H9 (cell line): ENCODE data around the gene NF1. TPM values are rescaled to one million over a fixed set of nuclear protein-coding genes. Genes with fewer than 3 reads are reported as not detected.

Source experiments
- DNase-seq: peaks from one replicate; pipeline ENCODE4 v3.0.0-alpha.2; 2017
- H2AFZ ChIP-seq: one replicate; pipeline ENCODE4 v1.6.1; 2013; ENCODE audit warnings: mild to moderate bottlenecking, low read length, control low read depth, moderate library complexity
- H2AK5ac ChIP-seq: 2 replicates; pipeline ENCODE4 v1.6.1; 2013; ENCODE audit warnings: low read length, control low read depth, mixed read lengths; ENCODE audit not compliant: insufficient read length
- H2BK120ac ChIP-seq: one replicate; pipeline ENCODE4 v1.6.1; 2013; ENCODE audit warnings: low read depth, mild to moderate bottlenecking, low read length, control low read depth, inconsistent platforms; ENCODE audit not compliant: poor library complexity, severe bottlenecking
- H2BK12ac ChIP-seq: 2 replicates; pipeline ENCODE4 v1.6.1; 2013; ENCODE audit warnings: low read length, control low read depth, mixed read lengths, low read depth; ENCODE audit not compliant: insufficient read length
- H2BK15ac ChIP-seq: 2 replicates; pipeline ENCODE4 v1.6.1; 2013; ENCODE audit warnings: low read depth, low read length, control low read depth
- H2BK20ac ChIP-seq: one replicate; pipeline ENCODE4 v1.6.1; 2013; ENCODE audit warnings: low read depth, mild to moderate bottlenecking, low read length, control low read depth, inconsistent platforms; ENCODE audit not compliant: poor library complexity, severe bottlenecking
- H2BK5ac ChIP-seq: 2 replicates; pipeline ENCODE4 v1.6.1; 2013; ENCODE audit warnings: low read length, control low read depth, mixed read lengths; ENCODE audit not compliant: insufficient read length
- H3K14ac ChIP-seq: 2 replicates; pipeline ENCODE4 v1.6.1; 2013; ENCODE audit warnings: low read length, control low read depth; ENCODE audit not compliant: insufficient read depth
- H3K18ac ChIP-seq: 2 replicates; pipeline ENCODE4 v1.6.1; 2013; ENCODE audit warnings: low read depth, mild to moderate bottlenecking, mixed read lengths, low read length, control low read depth; ENCODE audit not compliant: insufficient read length
- H3K23ac ChIP-seq: 2 replicates; pipeline ENCODE4 v1.6.1; 2013; ENCODE audit warnings: low read length, control low read depth, mixed read lengths, low read depth; ENCODE audit not compliant: insufficient read length
- H3K23me2 ChIP-seq: 2 replicates; pipeline ENCODE4 v1.6.1; 2013; ENCODE audit warnings: low read depth, mild to moderate bottlenecking, mixed read lengths, low read length, control low read depth; ENCODE audit not compliant: insufficient read length, poor library complexity, severe bottlenecking
- H3K27ac ChIP-seq: 2 replicates; pipeline ENCODE4 v1.5.1; 2013; ENCODE audit warnings: low read length, control low read depth, mixed read lengths, low read depth; ENCODE audit not compliant: insufficient read length
- H3K27me3 ChIP-seq: 2 replicates; pipeline ENCODE4 v1.6.1; 2013; ENCODE audit warnings: low read length, control low read depth, inconsistent platforms; ENCODE audit not compliant: insufficient read depth
- H3K4ac ChIP-seq: 2 replicates; pipeline ENCODE4 v1.6.1; 2013; ENCODE audit warnings: low read depth, mild to moderate bottlenecking, control low read depth, inconsistent platforms, low read length, moderate library complexity
- H3K4me1 ChIP-seq: 2 replicates; pipeline ENCODE4 v1.6.1; 2013; ENCODE audit warnings: low read length, control low read depth, inconsistent platforms; ENCODE audit not compliant: insufficient read depth
- H3K4me2 ChIP-seq: 2 replicates; pipeline ENCODE4 v1.6.1; 2013; ENCODE audit warnings: low read length, control low read depth, mixed read lengths; ENCODE audit not compliant: insufficient read length, insufficient read depth
- H3K56ac ChIP-seq: 2 replicates; pipeline ENCODE4 v1.6.1; 2013; ENCODE audit warnings: low read depth, mild to moderate bottlenecking, mixed read lengths, low read length, control low read depth; ENCODE audit not compliant: insufficient read length
- H3K79me1 ChIP-seq: 2 replicates; pipeline ENCODE4 v1.6.1; 2013; ENCODE audit warnings: low read depth, mild to moderate bottlenecking, moderate library complexity, low read length, control low read depth, inconsistent platforms; ENCODE audit not compliant: insufficient read depth, poor library complexity, severe bottlenecking
- H3K79me2 ChIP-seq: 2 replicates; pipeline ENCODE4 v1.6.1; 2013; ENCODE audit warnings: low read length, control low read depth, inconsistent platforms; ENCODE audit not compliant: insufficient read depth
- H3K9ac ChIP-seq: 2 replicates; pipeline ENCODE4 v1.6.1; 2013; ENCODE audit warnings: low read length, control low read depth, mixed read lengths; ENCODE audit not compliant: insufficient read length; ENCODE audit errors: extremely low read depth
- H3K9me3 ChIP-seq: one replicate; pipeline ENCODE4 v1.6.1; 2013; ENCODE audit warnings: low read depth, low read length, inconsistent platforms; ENCODE audit not compliant: control insufficient read depth
- H3T11ph ChIP-seq: one replicate; pipeline ENCODE4 v1.6.1; 2013; ENCODE audit warnings: mild to moderate bottlenecking, low read length, control low read depth, inconsistent platforms
- H4K20me1 ChIP-seq: one replicate; pipeline ENCODE4 v1.6.1; 2013; ENCODE audit not compliant: control insufficient read depth, insufficient read length, insufficient read depth
- H4K5ac ChIP-seq: 2 replicates; pipeline ENCODE4 v1.6.1; 2013; ENCODE audit warnings: low read depth, mild to moderate bottlenecking, mixed read lengths, low read length, control low read depth; ENCODE audit not compliant: insufficient read length
- H4K8ac ChIP-seq: replicated peaks from 2 replicates; pipeline ENCODE4 v1.6.1; 2013; ENCODE audit warnings: low read length, control low read depth, mixed read lengths, low read depth; ENCODE audit not compliant: insufficient read length
- H4K91ac ChIP-seq: 2 replicates; pipeline ENCODE4 v1.6.1; 2013; ENCODE audit warnings: low read depth, mild to moderate bottlenecking, moderate library complexity, mixed read lengths, low read length, control low read depth; ENCODE audit not compliant: insufficient read length
- H3K27ac Mint-ChIP-seq, 3 experiments: 2 replicates in 2 of 3; 3 replicates in 1 of 3; pipeline ENCODE4 v1.8.0; 2020 to 2021; ENCODE audit warnings: mixed read lengths in 3 of 3, mild to moderate bottlenecking in 1 of 3, moderate library complexity in 1 of 3
- H3K27me3 Mint-ChIP-seq: 2 replicates; pipeline ENCODE4 v1.8.0; 2021; ENCODE audit warnings: low read depth, mild to moderate bottlenecking, moderate library complexity, mixed read lengths
- H3K36me3 Mint-ChIP-seq, 3 experiments: 2 replicates in 2 of 3; 3 replicates in 1 of 3; pipeline ENCODE4 v1.8.0; 2020 to 2021; ENCODE audit warnings: low read depth in 3 of 3, mixed read lengths in 3 of 3; ENCODE audit not compliant: insufficient read depth in 1 of 3
- H3K4me1 Mint-ChIP-seq, 2 experiments: 2 replicates each; pipeline ENCODE4 v1.8.0; 2020; ENCODE audit warnings: mixed read lengths in 2 of 2
- H3K4me3 Mint-ChIP-seq, 2 experiments: 2 replicates in 1 of 2; 3 replicates in 1 of 2; pipeline ENCODE4 v1.8.0; 2020 to 2021; ENCODE audit warnings: mild to moderate bottlenecking in 2 of 2, mixed read lengths in 2 of 2, moderate library complexity in 1 of 2
- H3K9me3 Mint-ChIP-seq, 2 experiments: 2 replicates in 1 of 2; 3 replicates in 1 of 2; pipeline ENCODE4 v1.8.0; 2020; ENCODE audit warnings: mild to moderate bottlenecking in 2 of 2, mixed read lengths in 2 of 2, moderate library complexity in 1 of 2
- CTCF ChIP-seq: fragments of 200-600 bp; sonication (generic); conservative IDR thresholded peaks from 3 replicates; pipeline ENCODE4 v1.8.0; 2021; ENCODE audit warnings: antibody characterized with exemption, mild to moderate bottlenecking
- WGBS: extraction: QIAGEN DNeasy Blood & Tissue Kit; methylation state at CpG from one replicate; pipeline ENCODE4 v1.1.7; 2013; ENCODE audit warnings: missing lambda C conversion rate, low lambda C conversion rate, mixed read lengths; ENCODE audit not compliant: insufficient read length; ENCODE audit errors: extremely low coverage; 5-methylcytosine and 5-hydroxymethylcytosine counted together
- total RNA-seq: library from RNA; stranded (reverse); gene quantifications from 2 replicates; pipeline ENCODE4 v1.2.1, GENCODE V29; 2021

The NF1 gene
- total RNA-seq, 1 experiment from 2014 or later = 38.1 TPM

GRCh38 chr17:31236712-31237111 lies 141.9 kb downstream of the NF1 start:
- H3K4me1 Mint-ChIP-seq = no peaks in the 10 kb centered on the region
- H3K23ac ChIP-seq = no peak overlapping the region
- H3K14ac ChIP-seq = no peak overlapping the region
- no peaks in the 10 kb centered on the region for H3K4me1 ChIP-seq
- no peaks in the 10 kb centered on the region for H3K79me2 ChIP-seq
- no peak overlapping the region for H3T11ph ChIP-seq
- no peak overlapping the region for H2BK120ac ChIP-seq
- H3K23me2 ChIP-seq = no peaks in the 10 kb centered on the region
- H4K8ac ChIP-seq = no peak overlapping the region
- H3K56ac ChIP-seq = no peak overlapping the region
- H3K9ac ChIP-seq = no peak overlapping the region
- WGBS = no CpG with 5 or more reads among the region's 3 CpGs
- no peaks in the 10 kb centered on the region for H3K9me3 ChIP-seq
- no peak overlapping the region for H2BK20ac ChIP-seq
- H4K20me1 ChIP-seq = no peaks in the 10 kb centered on the region
- H3K27me3 Mint-ChIP-seq = no peaks in the 10 kb centered on the region
- no peaks in the 10 kb centered on the region for H3K27me3 ChIP-seq
- H3K9me3 Mint-ChIP-seq = no peaks in the 10 kb centered on the region
- H2BK15ac ChIP-seq = no peak overlapping the region
- H3K27ac Mint-ChIP-seq = no peak overlapping the region
- TF ChIP-seq CTCF = no peak
- H2AFZ ChIP-seq = no peak overlapping the region
- H3K18ac ChIP-seq = no peak overlapping the region
- no peak overlapping the region for H2AK5ac ChIP-seq
- no peak overlapping the region for H3K4me3 Mint-ChIP-seq
- no peak overlapping the region for H4K91ac ChIP-seq
- H3K36me3 Mint-ChIP-seq = peaks cover 21 to 56% (median 41%) of the 10 kb centered on the region in 3 experiments; a peak in 6 of 7 replicates
- no peak overlapping the region for H2BK5ac ChIP-seq
- H3K4me2 ChIP-seq = no peak overlapping the region
- H3K4ac ChIP-seq = no peak overlapping the region
- no peaks in the 10 kb centered on the region for H3K79me1 ChIP-seq
- H2BK12ac ChIP-seq = no peak overlapping the region
- no peak for DNase-seq
- no peak overlapping the region for H3K27ac ChIP-seq
- no peak overlapping the region for H4K5ac ChIP-seq
